BJ (cell line): ENCODE data around the gene ATP11A. TPM values are rescaled to one million over a fixed set of nuclear protein-coding genes. Genes with fewer than 3 reads are reported as not detected.

ENCODE experiments used
- CTCF ChIA-PET: fragments of 350-600 bp; formaldehyde crosslinking; extraction: SDS; loops from one replicate; lab custom pipeline; 2021; ENCODE audit warnings: antibody characterized with exemption, inconsistent platforms; lab: Yijun Ruan, JAX
- POLR2A ChIA-PET: fragments of 300-600 bp; sonication (Branson Sonifier 250); formaldehyde crosslinking; extraction: SDS; loops from one replicate; lab custom pipeline; 2021; ENCODE audit warnings: antibody characterized with exemption; lab: Charles Lee
- DNase-seq: peaks from one replicate; pipeline ENCODE4 v3.0.0-alpha.2; 2011; ENCODE audit warnings: low read depth
- H3K27me3 ChIP-seq: 2 replicates; pipeline ENCODE4 v1.6.0; 2011; ENCODE audit warnings: low read length; ENCODE audit not compliant: control insufficient read depth, insufficient read depth
- H3K36me3 ChIP-seq: 2 replicates; pipeline ENCODE4 v1.5.1; 2011; ENCODE audit warnings: low read length; ENCODE audit not compliant: control insufficient read depth, insufficient read depth
- H3K4me3 ChIP-seq: 2 replicates; pipeline ENCODE4 v1.5.1; 2011; ENCODE audit warnings: low read depth, mild to moderate bottlenecking, control low read depth, low read length
- polyA plus RNA-seq: library from polyadenylated mRNA; depleted of rRNA; stranded (reverse); fragments of >200 nt; gene quantifications from 2 replicates; pipeline ENCODE4 v1.2.3, GENCODE V29; 2011
- TF ChIP-seq, protein P1 (sequence below): IDR thresholded peaks from 2 replicates; pipeline ENCODE4 v1.5.1; 2011; ENCODE audit warnings: low read depth, mild to moderate bottlenecking, control low read depth, inconsistent platforms, low read length, moderate library complexity; ENCODE audit not compliant: insufficient read depth

ATP11A gene
- polyA plus RNA-seq, 1 experiment, result 1.9 TPM

DNA sequence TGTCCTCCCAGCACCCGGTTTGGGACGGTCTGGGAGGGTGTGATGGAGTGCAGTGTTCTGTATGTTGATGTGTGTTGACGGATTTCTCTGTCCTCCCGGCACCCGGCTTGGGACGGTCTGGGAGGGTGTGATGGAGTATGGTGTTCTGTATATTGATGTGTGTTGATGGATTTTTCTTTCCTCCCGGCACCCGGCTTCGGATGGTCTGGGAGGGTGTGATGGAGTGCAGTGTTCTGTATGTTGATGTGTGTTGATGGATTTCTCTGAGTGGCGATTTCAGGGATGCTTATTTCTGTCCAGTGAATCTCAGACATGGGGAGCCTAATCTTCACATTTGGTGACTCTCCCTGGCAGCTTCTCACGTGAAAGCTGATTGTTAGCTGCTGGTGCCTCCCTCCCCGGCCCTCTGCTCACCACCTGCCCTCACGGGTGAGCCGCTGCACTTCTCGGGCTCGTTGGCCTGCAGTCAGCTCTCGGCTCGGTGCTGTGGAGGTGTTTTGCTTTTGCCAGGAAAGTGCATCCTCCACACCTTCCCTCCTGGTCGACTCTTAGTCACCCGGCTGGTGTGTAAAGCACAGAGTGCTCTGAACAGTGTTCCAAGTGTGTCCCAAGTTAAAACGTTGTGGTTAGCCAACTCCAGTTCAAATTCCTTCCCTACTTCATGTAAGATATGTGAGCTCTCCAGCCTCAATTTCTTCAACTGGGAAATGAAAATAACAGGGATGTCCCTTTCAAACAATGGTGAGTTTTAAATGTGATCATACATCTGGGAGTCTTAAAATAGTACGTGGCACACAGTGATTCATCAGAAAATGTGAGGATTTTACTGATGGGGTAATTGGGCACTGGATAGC is 54.6 kb downstream of the ATP11A start:
- no peaks in the 10 kb centered on the region for H3K36me3 ChIP-seq
- no peak overlapping the region for H3K4me3 ChIP-seq
- no peak for DNase-seq
- H3K27me3 ChIP-seq, result no peaks in the 10 kb centered on the region
- CTCF ChIA-PET, result no interaction called here
- POLR2A ChIA-PET, result no interaction called here
- TF ChIP-seq, protein P1, sequence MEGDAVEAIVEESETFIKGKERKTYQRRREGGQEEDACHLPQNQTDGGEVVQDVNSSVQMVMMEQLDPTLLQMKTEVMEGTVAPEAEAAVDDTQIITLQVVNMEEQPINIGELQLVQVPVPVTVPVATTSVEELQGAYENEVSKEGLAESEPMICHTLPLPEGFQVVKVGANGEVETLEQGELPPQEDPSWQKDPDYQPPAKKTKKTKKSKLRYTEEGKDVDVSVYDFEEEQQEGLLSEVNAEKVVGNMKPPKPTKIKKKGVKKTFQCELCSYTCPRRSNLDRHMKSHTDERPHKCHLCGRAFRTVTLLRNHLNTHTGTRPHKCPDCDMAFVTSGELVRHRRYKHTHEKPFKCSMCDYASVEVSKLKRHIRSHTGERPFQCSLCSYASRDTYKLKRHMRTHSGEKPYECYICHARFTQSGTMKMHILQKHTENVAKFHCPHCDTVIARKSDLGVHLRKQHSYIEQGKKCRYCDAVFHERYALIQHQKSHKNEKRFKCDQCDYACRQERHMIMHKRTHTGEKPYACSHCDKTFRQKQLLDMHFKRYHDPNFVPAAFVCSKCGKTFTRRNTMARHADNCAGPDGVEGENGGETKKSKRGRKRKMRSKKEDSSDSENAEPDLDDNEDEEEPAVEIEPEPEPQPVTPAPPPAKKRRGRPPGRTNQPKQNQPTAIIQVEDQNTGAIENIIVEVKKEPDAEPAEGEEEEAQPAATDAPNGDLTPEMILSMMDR, result no peak

DNA sequence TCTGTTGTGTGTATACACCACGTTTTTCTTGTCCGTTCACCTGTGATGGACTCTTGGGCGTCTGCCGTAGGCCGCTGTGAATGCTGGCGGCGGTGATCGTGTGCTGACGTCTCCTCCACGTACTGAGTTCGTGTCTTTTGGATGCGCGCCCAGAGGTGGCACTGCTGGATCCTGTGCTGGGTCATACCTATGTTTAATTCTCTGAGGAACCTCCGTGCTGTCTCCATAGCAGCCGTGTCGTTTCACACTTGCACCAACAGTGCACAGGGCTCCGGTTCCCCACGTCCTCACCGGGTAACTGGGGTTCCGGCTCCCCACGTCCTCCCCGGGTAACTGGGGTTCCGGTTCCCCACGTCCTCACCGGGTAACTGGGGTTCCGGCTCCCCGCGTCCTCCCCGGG is 56.2 kb downstream of the ATP11A start:
- H3K36me3 ChIP-seq, result no peaks in the 10 kb centered on the region
- no peak for DNase-seq
- no peak overlapping the region for H3K4me3 ChIP-seq
- TF ChIP-seq, protein P1, result no peak
- no peaks in the 10 kb centered on the region for H3K27me3 ChIP-seq
- ChIA-PET POLR2A (no interaction called here), CTCF (no interaction called here)

DNA sequence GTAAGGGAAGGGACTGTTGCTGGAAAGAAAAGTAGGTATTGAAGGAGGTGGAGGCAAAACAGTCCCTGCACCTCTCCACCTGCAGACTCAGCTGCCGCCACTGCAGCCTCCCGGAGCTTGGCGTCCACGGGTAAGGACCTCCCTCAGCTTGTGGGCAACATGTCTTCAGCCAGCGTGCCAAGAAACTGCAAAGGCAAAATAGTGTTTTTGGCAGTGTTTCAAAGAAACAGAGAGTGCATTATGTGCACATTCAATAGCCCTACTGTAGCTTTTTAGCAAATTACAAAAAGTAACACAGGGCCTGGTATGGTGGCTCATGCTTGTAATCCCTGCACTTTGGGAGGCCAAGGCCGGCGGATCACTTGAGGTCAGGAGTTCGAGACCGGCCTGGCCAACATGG is 57.4 kb downstream of the ATP11A start:
- no peaks in the 10 kb centered on the region for H3K36me3 ChIP-seq
- no peaks in the 10 kb centered on the region for H3K27me3 ChIP-seq
- ChIA-PET CTCF (interaction anchor here (1.5 kb wide), 1 partner anchor 10 kb away, joined by 4 read pairs; no protein-coding TSS in a partner anchor), POLR2A (no interaction called here)
- TF ChIP-seq, protein P1, result no peak
- no peak overlapping the region for H3K4me3 ChIP-seq
- no peak for DNase-seq

DNA sequence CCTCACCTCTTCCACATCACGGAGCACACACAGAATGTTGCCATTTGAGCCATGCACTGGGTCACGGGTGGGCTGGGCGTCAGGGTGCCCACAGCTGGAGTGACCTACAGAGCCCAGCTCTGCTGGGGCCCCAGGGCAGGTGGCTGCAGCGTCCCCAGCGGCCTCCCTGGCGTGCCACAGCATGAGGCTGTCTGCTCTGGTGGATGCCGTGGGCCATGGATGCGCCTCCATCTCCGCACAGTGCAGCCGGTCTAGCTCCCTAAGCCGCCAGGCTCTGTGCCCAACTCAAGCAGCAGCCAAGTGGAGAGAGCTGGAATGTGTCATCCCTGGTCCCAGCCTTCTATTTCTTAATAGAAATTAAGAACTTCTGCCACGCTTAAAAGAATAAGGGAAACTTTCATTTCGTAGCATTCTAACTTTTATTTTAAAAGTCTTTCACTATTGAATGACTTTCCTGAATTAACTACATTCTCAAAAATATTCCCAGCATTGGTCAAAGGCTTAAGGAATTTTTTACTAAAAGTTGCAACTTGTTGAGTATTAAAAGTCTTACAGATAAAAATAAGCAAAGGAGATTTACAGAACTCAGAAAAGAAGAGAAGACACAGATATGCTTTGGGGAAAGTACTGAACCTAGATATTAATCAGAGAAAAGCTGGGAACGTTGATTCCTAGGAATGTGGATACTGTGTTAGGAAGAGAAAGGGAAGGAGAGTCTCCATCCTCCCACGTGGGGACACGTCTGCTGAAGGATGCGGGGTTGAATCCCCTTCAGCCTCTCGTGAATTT is 59.3 kb downstream of the ATP11A start:
- Histone ChIP-seq H3K4me3 (no peak overlapping the region), H3K27me3 (no peaks in the 10 kb centered on the region), H3K36me3 (no peaks in the 10 kb centered on the region)
- TF ChIP-seq, protein P1, result no peak
- ChIA-PET CTCF (no interaction called here), POLR2A (no interaction called here)
- no peak for DNase-seq

DNA sequence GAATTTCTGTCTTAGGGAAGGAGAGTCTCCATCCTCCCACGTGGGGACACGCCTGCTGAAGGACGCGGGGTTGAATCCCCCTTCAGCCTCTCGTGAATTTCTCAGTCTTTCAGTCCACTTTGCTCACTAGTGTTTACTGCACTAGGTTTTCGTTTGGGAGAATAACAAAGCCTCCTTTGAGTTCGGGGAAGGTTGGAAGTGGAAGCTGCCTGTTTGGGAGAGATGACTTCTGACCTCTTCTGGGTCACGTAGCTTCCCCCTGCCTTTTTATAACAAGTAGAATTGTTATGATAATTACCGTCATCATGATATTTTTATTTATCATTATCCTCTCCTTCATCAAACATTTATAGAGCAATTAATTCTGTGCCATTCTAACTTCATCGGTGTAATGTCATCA is 60.7 kb downstream of the ATP11A start:
- no peaks in the 10 kb centered on the region for H3K36me3 ChIP-seq
- ChIA-PET CTCF (no interaction called here), POLR2A (no interaction called here)
- TF ChIP-seq, protein P1, result no peak
- DNase-seq, result no peak
- H3K27me3 ChIP-seq, result no peaks in the 10 kb centered on the region
- no peak overlapping the region for H3K4me3 ChIP-seq
